ENCODE results near the gene CD68.

The CD68 gene

GRCh38 chr17:7627250-7628121 lies 48.0 kb downstream of the CD68 start, which contains the start of gene SAT2:
SAT2 (minus strand) TSS chr17:7627821; CDS start chr17:7627635, 186 bp downstream.
- peak; percentile 82 for DNase-seq (ENCODE audit: low spot score)
- Mint-ChIP-seq H3K9me3 (no peaks in the 10 kb centered on the region), H3K4me1 (ENCODE audit: low read depth) (peaks cover 9% of the 10 kb centered on the region), H3K36me3 (ENCODE audit: low read depth) (peaks cover 2% of the 10 kb centered on the region), H3K27ac (peak within 1 kb of the TSS; percentile 77), H3K27me3 (ENCODE audit: low read depth) (no peaks in the 10 kb centered on the region), H3K4me3 (peak within 1 kb of the TSS; percentile 92)

GRCh38 chr17:7629939-7630571 lies 50.6 kb downstream of the CD68 start, which contains the start of gene SHBG:
SHBG (plus strand) TSS chr17:7630135; CDS start chr17:7630173, 38 bp downstream.
- peak within 1 kb of the TSS; percentile 5 for H3K27ac Mint-ChIP-seq
- H3K4me3 Mint-ChIP-seq = no peak within 1 kb of the TSS
- peaks cover 9% of the 10 kb centered on the region for H3K4me1 Mint-ChIP-seq (ENCODE audit: low read depth)
- peaks cover 2% of the 10 kb centered on the region for H3K36me3 Mint-ChIP-seq (ENCODE audit: low read depth)
- H3K9me3 Mint-ChIP-seq = no peaks in the 10 kb centered on the region
- no peak for DNase-seq (ENCODE audit: low spot score)
- peaks cover 2% of the 10 kb centered on the region for H3K27me3 Mint-ChIP-seq (ENCODE audit: low read depth)
